Measurements from ENCODE around the gene ZNF830.
"Not testable (repeated sequence)": the region's sequence is repeated elsewhere in the genome, so short reads cannot be mapped to it uniquely, and the experiment has no call there.

The ZNF830 gene

DNA sequence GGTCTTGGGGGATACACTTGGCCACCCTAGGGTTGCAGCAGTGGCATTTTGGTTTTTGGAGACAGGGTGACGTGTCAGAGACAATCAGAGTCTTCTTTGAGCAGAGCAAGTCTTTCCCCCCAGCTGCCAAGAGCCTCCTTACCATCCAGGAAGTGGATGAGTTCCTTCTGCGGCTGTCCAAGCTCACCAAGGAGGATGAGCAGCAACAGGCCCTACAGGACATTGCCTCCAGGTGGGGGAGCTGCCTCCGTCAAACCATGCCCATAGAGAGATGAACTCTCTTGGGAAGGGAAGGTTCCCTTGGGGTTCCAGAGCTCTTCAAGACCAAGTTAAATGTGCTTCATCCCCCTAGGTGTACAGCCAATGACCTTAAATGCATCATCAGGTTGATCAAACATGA lies 30.3 kb downstream of the ZNF830 start:
- no peak for DNase-seq

DNA sequence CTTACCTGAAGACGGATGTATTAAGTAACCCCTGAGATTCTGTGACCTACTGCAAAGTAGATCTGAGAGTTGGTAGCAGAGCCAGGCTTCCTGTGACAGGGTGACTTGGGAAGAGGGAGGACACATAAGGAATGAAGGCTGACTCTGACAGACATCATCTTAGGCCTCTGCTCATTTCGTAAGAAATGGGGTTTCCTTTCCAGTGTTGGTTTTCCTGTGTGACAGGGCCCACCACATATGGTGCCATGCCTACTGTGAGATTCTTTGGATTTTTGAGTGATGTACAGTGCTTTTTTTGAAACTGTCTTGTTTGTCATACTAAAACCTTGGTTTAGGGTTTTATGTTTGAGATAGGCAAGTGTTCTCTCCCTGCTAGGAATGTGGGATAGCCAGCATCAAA lies 31.7 kb downstream of the ZNF830 start:
- DNase-seq: no peak

DNA sequence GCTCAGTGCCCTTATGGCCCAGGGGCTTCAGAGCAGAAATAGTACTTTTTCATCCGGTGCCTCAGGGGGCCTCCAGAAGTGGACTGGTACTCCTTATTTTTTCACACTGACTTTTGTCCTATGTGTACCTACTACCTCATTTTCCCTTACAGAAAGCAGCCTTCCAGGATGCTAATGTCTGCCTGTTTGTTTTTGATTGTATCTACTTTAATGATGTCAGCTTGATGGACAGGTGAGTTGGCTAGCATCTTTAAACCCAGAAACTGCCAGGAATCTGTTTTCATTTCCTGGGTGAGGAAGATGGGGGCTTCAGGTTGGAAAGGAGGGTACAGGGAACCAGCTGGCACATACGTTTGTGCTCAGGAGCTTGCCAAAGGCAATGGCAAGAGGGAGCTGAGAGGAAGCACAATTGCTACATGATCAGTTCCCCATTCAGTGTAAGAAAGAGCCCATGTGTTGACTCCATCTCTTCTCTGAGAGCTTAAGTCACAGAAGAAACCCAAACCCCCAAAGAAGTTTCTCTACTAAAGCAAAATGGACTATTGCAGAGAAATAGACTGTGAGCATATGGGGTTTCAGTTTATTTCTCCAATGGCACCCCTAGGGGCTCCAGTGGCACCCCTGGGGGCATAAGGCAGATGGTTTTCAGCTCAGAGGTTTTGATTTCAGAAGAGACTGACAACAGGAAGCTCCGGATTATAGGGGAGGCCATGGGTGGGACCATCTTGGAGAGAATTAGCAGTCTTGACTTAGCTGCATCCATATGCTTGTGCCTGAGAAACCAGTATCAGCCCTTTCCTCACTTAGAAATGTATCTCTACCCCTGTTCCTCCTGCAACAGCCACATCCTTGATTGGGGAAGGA lies 35.3 kb downstream of the ZNF830 start:
- DNase-seq: no peak

DNA sequence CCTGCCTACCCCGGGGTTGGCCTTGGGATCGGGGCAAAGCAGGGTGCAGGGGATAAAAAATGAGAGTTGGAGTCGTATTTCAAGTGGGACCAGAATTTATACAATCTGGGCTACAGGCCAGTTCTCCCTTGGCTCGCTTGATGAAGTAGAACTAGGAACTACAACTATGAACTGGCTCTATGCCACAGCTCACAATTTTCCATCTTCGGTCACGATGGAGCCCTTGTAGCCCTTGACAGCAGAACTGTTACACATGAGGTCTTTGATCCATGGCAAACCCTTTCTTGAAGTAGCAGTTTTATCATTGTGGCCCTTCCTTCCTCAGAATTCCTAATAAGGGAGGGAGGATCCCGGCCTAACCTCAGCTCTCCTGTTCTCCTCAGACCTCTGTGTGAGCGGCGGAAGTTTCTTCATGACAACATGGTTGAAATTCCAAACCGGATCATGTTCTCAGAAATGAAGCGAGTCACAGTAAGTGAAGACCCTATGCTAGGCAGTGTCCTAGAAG lies 36.1 kb downstream of the ZNF830 start:
- DNase-seq: no peak

DNA sequence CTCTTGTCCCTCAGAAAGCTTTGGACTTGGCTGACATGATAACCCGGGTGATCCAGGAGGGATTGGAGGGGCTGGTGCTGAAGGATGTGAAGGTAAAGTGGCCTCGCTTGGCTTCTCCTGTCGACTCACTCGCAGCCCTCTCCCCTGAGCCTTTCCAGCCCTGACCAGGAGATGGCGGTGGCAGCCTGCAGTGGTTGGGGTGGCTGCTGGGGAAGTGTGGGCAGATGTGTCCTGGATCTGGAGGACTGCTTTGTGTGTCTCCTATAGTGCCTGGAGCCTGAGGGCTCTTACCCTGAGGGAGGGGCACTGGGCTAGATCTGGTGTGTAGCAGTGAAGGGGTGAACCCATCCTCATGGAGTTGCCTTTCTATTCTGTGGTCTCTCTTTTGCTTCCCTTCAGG lies 36.9 kb downstream of the ZNF830 start:
- peak; percentile 86 for DNase-seq

DNA sequence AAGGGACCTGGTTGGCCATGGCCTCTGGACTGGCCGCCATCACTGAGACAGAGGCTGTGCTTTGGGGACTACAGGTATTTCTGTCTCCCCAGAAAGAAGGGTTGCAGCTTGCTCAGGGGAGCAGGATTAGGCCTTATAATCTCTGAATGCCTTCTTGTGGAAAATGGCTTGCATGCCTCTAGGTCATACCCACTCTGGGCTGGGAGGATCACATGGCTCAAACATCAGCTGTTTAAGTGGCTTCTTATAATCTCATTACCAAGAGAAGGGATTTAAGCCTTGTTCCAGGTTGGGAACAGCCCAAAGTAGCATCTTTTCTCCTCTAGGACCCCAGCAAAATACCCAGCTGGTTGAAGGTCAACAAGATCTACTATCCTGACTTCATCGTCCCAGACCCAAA lies 38.1 kb downstream of the ZNF830 start:
- DNase-seq: no peak

DNA sequence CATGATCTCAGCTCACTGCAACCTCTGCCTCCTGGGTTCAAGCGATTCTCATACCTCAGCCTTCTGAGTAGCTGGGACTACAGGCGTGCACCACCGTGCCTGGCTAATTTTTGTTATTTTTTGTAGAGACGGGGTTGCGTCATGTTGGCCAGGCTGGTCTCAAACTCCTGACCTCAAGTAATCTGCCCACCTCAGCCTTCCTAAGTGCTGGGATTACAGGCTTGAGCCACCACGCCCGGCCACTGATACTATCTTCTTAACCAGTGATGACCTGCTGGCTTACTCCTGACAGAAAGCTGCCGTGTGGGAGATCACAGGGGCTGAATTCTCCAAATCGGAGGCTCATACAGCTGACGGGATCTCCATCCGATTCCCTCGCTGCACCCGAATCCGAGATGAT lies 39.6 kb downstream of the ZNF830 start:
- not testable (repeated sequence) for DNase-seq

DNA sequence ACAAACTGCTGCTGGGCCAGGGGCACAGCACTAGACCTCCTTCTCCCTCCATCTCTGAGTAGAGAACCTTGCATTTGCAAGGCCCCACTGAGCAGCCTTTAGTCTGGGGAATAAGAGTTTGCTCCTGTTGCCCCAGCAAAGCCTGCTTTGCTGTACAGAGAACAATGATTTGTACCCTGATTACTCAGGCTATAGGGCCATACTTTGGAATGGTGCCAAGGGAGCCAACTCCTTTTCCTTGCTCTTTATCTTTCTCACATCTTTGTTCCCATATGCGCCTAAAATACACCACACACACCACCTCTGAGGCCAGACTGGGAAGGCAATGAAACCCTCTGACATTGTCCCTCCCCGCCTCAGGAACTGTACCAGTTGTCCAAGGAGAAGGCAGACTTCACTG lies 40.2 kb downstream of the ZNF830 start:
- no peak for DNase-seq

DNA sequence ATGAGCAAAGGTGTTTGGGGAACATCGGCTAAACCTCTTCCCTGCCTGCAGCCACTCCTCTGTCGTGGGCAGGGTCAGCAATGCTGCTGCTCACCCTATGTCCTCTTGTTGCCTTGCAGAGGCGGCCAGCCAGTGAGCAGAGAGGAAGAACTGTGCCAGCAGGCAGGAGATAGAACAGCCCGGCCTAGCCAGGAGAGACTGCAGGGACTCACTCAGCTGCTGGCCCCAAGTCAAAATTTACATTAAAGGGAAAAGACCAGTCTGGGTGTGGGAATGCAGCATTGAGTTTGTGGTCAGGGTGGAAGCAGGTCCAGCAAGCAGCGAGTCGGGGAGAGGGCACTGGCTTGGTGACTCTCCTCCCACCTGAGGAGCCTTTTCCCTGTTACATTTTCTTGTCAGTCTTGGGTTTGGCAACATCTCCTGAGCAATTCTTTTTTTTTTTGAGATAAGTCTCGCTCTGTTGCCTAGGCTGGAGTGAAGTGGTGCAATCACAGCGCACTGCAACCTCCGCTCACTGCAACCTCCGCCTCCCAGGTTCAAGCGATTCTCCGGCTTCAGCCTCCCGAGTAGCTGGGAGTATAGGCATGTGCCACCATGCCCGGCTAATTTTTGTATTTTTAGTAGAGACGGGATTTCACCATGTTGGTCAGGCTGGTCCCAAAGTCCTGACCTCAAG lies 41.7 kb downstream of the ZNF830 start:
- no peak for DNase-seq

DNA sequence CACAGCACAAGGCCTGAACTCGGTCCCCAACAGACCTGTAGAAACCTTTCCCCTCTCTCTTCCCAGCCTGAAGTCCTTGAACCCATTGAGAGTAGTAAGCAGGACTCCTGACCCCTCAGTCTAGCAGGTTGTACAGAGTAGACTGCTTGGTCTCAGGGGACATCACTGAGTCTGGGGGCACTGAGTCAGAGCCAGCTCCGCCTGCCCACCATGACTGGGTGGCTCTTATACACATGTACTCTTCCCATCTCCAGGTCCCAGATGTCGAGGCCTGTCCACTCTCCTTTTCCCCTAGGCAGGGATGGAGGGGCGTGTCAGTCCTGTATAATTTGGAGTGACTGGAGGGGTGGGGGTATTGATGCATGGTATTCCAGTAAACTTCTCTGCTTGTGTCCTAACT lies 42.4 kb downstream of the ZNF830 start:
- DNase-seq: no peak

DNA sequence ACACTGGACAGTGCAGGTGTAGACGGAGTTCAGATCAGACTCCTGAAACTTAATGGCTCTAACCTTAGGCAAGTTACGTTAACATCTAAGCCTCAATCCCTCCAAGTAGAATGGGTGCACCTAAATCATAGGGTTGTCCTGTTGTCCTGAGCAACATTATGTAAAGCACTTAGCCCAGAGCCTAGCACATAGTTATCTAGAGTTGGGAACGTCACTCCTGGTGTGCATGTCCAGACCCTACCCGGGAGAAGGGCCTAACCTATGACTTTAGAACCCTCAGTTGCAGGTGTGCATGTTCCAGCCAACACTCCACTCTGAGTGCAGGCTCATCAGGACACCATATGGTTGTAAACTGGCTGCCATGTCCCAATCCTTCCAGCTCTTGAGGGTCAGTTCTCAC lies 45.0 kb downstream of the ZNF830 start:
- no peak for DNase-seq

DNA sequence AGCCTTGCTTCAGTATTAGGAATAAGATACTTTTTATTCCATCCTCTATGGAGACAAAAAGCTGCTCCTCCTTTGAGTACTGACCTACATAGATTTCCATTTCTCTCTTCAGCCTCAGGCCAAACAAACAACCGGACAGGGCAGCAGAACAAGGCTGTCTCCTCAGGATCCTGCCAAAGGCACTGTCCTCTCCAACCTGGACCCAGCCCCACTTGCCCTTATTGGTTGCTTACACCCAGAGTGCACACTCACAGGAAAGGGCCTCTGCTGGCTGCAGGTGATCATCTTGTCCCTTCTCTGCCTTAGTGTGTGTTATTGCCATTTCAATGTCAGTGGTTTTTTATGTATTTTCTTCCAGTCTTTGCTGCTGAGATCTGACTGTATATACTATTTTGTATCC lies 45.6 kb downstream of the ZNF830 start:
- DNase-seq: no peak

DNA sequence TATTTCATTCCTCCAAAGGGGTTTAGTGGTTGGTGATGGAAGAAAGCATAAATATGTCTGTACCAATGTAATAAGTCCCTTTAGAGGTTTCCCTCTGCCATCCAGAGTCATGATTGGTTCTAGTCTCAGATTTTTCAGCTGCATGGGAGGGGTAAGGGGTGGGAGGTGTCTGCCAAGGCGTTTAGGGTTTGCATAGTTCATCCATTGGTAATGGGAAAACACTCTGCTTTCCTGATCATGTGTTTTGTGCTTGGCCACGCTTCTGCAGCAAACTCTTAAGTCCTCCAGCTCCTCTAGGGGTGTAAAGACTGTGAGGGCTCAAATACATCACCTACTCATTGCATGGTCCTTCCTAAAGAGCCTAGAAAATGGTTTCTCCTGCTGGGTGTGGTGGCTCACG lies 48.8 kb downstream of the ZNF830 start:
- no peak for DNase-seq

DNA sequence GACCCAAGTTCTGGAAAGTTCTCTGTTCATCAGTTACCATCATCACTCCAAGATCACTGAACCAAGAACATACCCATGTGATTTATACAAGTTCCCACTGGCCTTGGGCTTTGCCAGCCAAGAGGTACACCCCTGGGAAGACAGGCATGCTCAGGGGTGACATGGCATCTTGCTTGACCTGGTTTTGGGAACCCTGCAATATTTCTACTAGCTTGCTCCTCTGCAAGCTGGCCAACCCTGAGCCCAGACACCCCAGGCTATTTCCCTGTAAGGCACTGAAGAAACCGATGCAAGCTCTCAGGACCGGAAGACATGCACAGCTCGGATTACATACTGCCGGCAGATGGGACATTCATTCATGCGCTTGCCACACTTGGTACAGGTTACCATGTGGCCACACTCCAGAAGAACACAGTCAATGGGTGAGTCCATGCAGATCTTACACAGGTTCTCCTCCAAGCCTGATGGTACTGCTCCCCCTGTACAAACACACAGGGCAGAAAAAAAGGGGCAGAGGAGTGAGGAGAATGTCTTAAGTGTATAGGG lies 50.4 kb downstream of the ZNF830 start:
- DNase-seq: no peak

All from activated CD4-positive, alpha-beta T cell treated with anti-CD3 and anti-CD28 coated beads, Interleukin-2, Interleukin-6, amounts not matched to agents 100 ng/mL and 50 ng/mL, durations not matched to agents 16 hours and 8 hours (primary cell).